Skeletal muscle satellite cell (primary cell): ENCODE data around the gene SETD2.
A peak's percentile ranks its signal among the peaks of the same experiment; 100 is the strongest.
"Not testable (repeated sequence)": the region's sequence is repeated elsewhere in the genome, so short reads cannot be mapped to it uniquely, and the experiment has no call there.

Experiments used
- H3K27me3 ChIP-seq: 2 replicates; pipeline ENCODE4 v1.7.0; 2013; ENCODE audit warnings: low read length; ENCODE audit not compliant: control insufficient read depth, insufficient read depth
- H3K36me3 ChIP-seq: 2 replicates; pipeline ENCODE4 v1.7.0; 2013; ENCODE audit warnings: mild to moderate bottlenecking, control low read depth, low read length; ENCODE audit not compliant: insufficient read depth
- H3K4me1 ChIP-seq: 2 replicates; pipeline ENCODE4 v1.7.0; 2013; ENCODE audit warnings: low read length; ENCODE audit not compliant: control insufficient read depth, insufficient read depth
- H3K4me2 ChIP-seq: 2 replicates; pipeline ENCODE4 v1.7.0; 2013; ENCODE audit warnings: mild to moderate bottlenecking, low read length
- H3K4me3 ChIP-seq: 2 replicates; pipeline ENCODE4 v1.7.0; 2013; ENCODE audit warnings: low read length
- H3K9ac ChIP-seq: 2 replicates; pipeline ENCODE4 v1.7.0; 2013; ENCODE audit warnings: mild to moderate bottlenecking, low read depth, low read length, moderate library complexity
- H3K9me3 ChIP-seq: replicated peaks from 2 replicates; pipeline ENCODE4 v1.7.0; 2013; ENCODE audit warnings: mild to moderate bottlenecking, control low read depth, low read length

SETD2 gene

GRCh38 chr3:47028667-47029066 is 135.2 kb downstream of the SETD2 start:
- Histone ChIP-seq H3K9me3 (no peaks in the 10 kb centered on the region), H3K36me3 (peaks cover 3% of the 10 kb centered on the region), H3K4me2 (no peak overlapping the region), H3K4me3 (no peak overlapping the region), H3K9ac (no peak overlapping the region), H3K4me1 (no peaks in the 10 kb centered on the region), H3K27me3 (no peaks in the 10 kb centered on the region)

GRCh38 chr3:47028146-47028545 is 135.8 kb downstream of the SETD2 start:
- Histone ChIP-seq H3K9me3 (no peaks in the 10 kb centered on the region), H3K27me3 (no peaks in the 10 kb centered on the region), H3K4me2 (no peak overlapping the region), H3K9ac (no peak overlapping the region), H3K4me3 (no peak overlapping the region), H3K36me3 (peaks cover 3% of the 10 kb centered on the region), H3K4me1 (no peaks in the 10 kb centered on the region)

- H3K27me3 ChIP-seq, H3K4me3 ChIP-seq, H3K9ac ChIP-seq, H3K4me2 ChIP-seq, H3K36me3 ChIP-seq, H3K4me1 ChIP-seq, H3K9me3 ChIP-seq: not testable (repeated sequence)
These were observed 137.5 kb downstream of the SETD2 start for GRCh38 chr3:47026432-47026831.

- H3K4me2 ChIP-seq, result no peak overlapping the region
- no peak overlapping the region for H3K4me3 ChIP-seq
- peaks cover 3% of the 10 kb centered on the region for H3K36me3 ChIP-seq
- H3K27me3 ChIP-seq, result no peaks in the 10 kb centered on the region
- H3K9ac ChIP-seq, result no peak overlapping the region
- no peaks in the 10 kb centered on the region for H3K9me3 ChIP-seq
- no peaks in the 10 kb centered on the region for H3K4me1 ChIP-seq
These were observed 139.0 kb downstream of the SETD2 start for GRCh38 chr3:47024932-47025331.

- Histone ChIP-seq H3K36me3 (peaks cover 23% of the 10 kb centered on the region), H3K9ac (no peak overlapping the region), H3K4me1 (peaks cover 4% of the 10 kb centered on the region), H3K4me3 (no peak overlapping the region), H3K27me3 (no peaks in the 10 kb centered on the region), H3K4me2 (no peak overlapping the region), H3K9me3 (no peaks in the 10 kb centered on the region)
These were observed 141.3 kb downstream of the SETD2 start for GRCh38 chr3:47022641-47023071.

- Histone ChIP-seq H3K27me3 (no peaks in the 10 kb centered on the region), H3K4me3 (no peak overlapping the region), H3K36me3 (peaks cover 30% of the 10 kb centered on the region), H3K9me3 (no peaks in the 10 kb centered on the region), H3K9ac (no peak overlapping the region), H3K4me2 (no peak overlapping the region), H3K4me1 (peaks cover 22% of the 10 kb centered on the region)
These were observed 143.6 kb downstream of the SETD2 start for GRCh38 chr3:47020311-47020710.

GRCh38 chr3:47019201-47019600 is 144.7 kb downstream of the SETD2 start:
- no peaks in the 10 kb centered on the region for H3K27me3 ChIP-seq
- no peak overlapping the region for H3K9ac ChIP-seq
- no peak overlapping the region for H3K4me2 ChIP-seq
- no peak overlapping the region for H3K4me3 ChIP-seq
- H3K9me3 ChIP-seq, result no peaks in the 10 kb centered on the region
- H3K36me3 ChIP-seq, result peaks cover 30% of the 10 kb centered on the region
- H3K4me1 ChIP-seq, result peaks cover 22% of the 10 kb centered on the region

GRCh38 chr3:47018269-47018611 is 145.7 kb downstream of the SETD2 start:
- Histone ChIP-seq H3K27me3 (no peaks in the 10 kb centered on the region), H3K4me1 (peaks cover 22% of the 10 kb centered on the region), H3K4me3 (no peak overlapping the region), H3K36me3 (peaks cover 33% of the 10 kb centered on the region), H3K9me3 (no peaks in the 10 kb centered on the region), H3K4me2 (no peak overlapping the region), H3K9ac (no peak overlapping the region)

- no peak overlapping the region for H3K4me3 ChIP-seq
- H3K27me3 ChIP-seq, result no peaks in the 10 kb centered on the region
- H3K4me2 ChIP-seq, result peak overlapping the region; percentile 54
- peaks cover 22% of the 10 kb centered on the region for H3K4me1 ChIP-seq
- peaks cover 33% of the 10 kb centered on the region for H3K36me3 ChIP-seq
- H3K9me3 ChIP-seq, result no peaks in the 10 kb centered on the region
- no peak overlapping the region for H3K9ac ChIP-seq
These were observed 146.2 kb downstream of the SETD2 start for GRCh38 chr3:47017504-47018268.

GRCh38 chr3:47016934-47017435 is 146.9 kb downstream of the SETD2 start:
- H3K9ac ChIP-seq, result no peak overlapping the region

GRCh38 chr3:47016086-47016933 is 147.6 kb downstream of the SETD2 start:
- no peak overlapping the region for H3K4me3 ChIP-seq
- H3K4me1 ChIP-seq, result peaks cover 22% of the 10 kb centered on the region
- peaks cover 33% of the 10 kb centered on the region for H3K36me3 ChIP-seq
- no peaks in the 10 kb centered on the region for H3K9me3 ChIP-seq
- no peak overlapping the region for H3K9ac ChIP-seq
- peak overlapping the region; percentile 54 for H3K4me2 ChIP-seq
- no peaks in the 10 kb centered on the region for H3K27me3 ChIP-seq

More at GRCh38 chr3:47016934-47017435, 146.9 kb downstream of the SETD2 start:
- no peak overlapping the region for H3K4me3 ChIP-seq
- H3K4me1 ChIP-seq, result peaks cover 22% of the 10 kb centered on the region
- no peaks in the 10 kb centered on the region for H3K27me3 ChIP-seq
- H3K4me2 ChIP-seq, result peak overlapping the region; percentile 54
- H3K9me3 ChIP-seq, result no peaks in the 10 kb centered on the region
- H3K36me3 ChIP-seq, result peaks cover 33% of the 10 kb centered on the region
